HepG2 (cell line): ENCODE data around the gene CAPN10. TPM values are rescaled to one million over a fixed set of nuclear protein-coding genes. Genes with fewer than 3 reads are reported as not detected.

ENCODE experiments used
- AKAP8 ChIP-seq: sonication (generic); formaldehyde crosslinking; IDR thresholded peaks from 2 replicates; pipeline ENCODE4 v1.5.1; 2020; ENCODE audit warnings: mild to moderate bottlenecking, missing genetic modification reagents
- CBX2 ChIP-seq, 2 experiments: fragments of 200-600 bp in 1 of 2; sonication (generic); formaldehyde crosslinking in 1 of 2; IDR thresholded peaks; 2 replicates each; pipeline versions ENCODE4 v1.7.0 to v1.8.1; 2018 to 2022; ENCODE audit warnings: low read depth in 2 of 2, low read length in 1 of 2, mild to moderate bottlenecking in 1 of 2, missing genetic modification reagents in 1 of 2
- ELF3 ChIP-seq: IDR thresholded peaks from 2 replicates; pipeline ENCODE4 v1.6.1; 2016; ENCODE audit warnings: missing genetic modification reagents, missing compliant biosample characterization
- HDAC1 ChIP-seq: sonication (generic); formaldehyde crosslinking; IDR thresholded peaks from 2 replicates; pipeline ENCODE4 v1.5.1; 2020; ENCODE audit warnings: mild to moderate bottlenecking, missing genetic modification reagents
- ISL2 ChIP-seq: sonication (generic); formaldehyde crosslinking; IDR thresholded peaks from 2 replicates; pipeline ENCODE4 v1.5.0; 2020; ENCODE audit warnings: missing genetic modification reagents
- JARID2 ChIP-seq: sonication (generic); formaldehyde crosslinking; IDR thresholded peaks from 2 replicates; pipeline ENCODE4 v1.8.1; 2023; ENCODE audit warnings: missing genetic modification reagents, inconsistent platforms; ENCODE audit not compliant: insufficient replicate concordance
- JUN ChIP-seq: sonication (generic); formaldehyde crosslinking; IDR thresholded peaks from 2 replicates; pipeline ENCODE4 v1.4.0; 2020; ENCODE audit warnings: mild to moderate bottlenecking, missing genetic modification reagents
- MTF2 ChIP-seq: sonication (generic); formaldehyde crosslinking; IDR thresholded peaks from 2 replicates; pipeline ENCODE4 v1.5.0; 2020; ENCODE audit warnings: missing genetic modification reagents, borderline replicate concordance
- MXD4 ChIP-seq: IDR thresholded peaks from 2 replicates; pipeline ENCODE4 v1.6.1; 2016; ENCODE audit warnings: mild to moderate bottlenecking, missing biosample characterization, missing genetic modification reagents
- NFIC ChIP-seq: IDR thresholded peaks from 2 replicates; pipeline ENCODE4 v1.6.1; 2012; ENCODE audit warnings: mild to moderate bottlenecking, low read length, inconsistent platforms
- PHF21A ChIP-seq: sonication (generic); formaldehyde crosslinking; IDR thresholded peaks from 2 replicates; pipeline ENCODE4 v1.5.0; 2020; ENCODE audit warnings: mild to moderate bottlenecking, missing genetic modification reagents
- PHF5A ChIP-seq: IDR thresholded peaks from one replicate; pipeline ENCODE4 v1.6.1; 2018; ENCODE audit warnings: low read depth, missing genetic modification reagents; ENCODE audit not compliant: unreplicated experiment
- REL ChIP-seq: sonication (generic); formaldehyde crosslinking; conservative IDR thresholded peaks from 2 replicates; pipeline ENCODE4 v1.8.0; 2022; ENCODE audit warnings: mild to moderate bottlenecking, missing genetic modification reagents, moderate library complexity
- SPEN ChIP-seq: sonication (generic); formaldehyde crosslinking; IDR thresholded peaks from 2 replicates; pipeline ENCODE4 v1.5.1; 2020; ENCODE audit warnings: low read depth, mild to moderate bottlenecking, missing genetic modification reagents
- ZFP36L2 ChIP-seq: sonication (generic); formaldehyde crosslinking; IDR thresholded peaks from 2 replicates; pipeline ENCODE4 v1.4.0; 2020; ENCODE audit warnings: missing genetic modification reagents
- ZFP82 ChIP-seq: sonication (generic); formaldehyde crosslinking; IDR thresholded peaks from 2 replicates; pipeline ENCODE4 v1.5.1; 2020; ENCODE audit warnings: mild to moderate bottlenecking, missing genetic modification reagents, borderline replicate concordance
- ZIK1 ChIP-seq: sonication (generic); formaldehyde crosslinking; IDR thresholded peaks from 2 replicates; pipeline ENCODE4 v1.5.0; 2020; ENCODE audit warnings: mild to moderate bottlenecking, low read depth, missing genetic modification reagents, borderline replicate concordance
- ZNF331 ChIP-seq: sonication (generic); formaldehyde crosslinking; IDR thresholded peaks from 2 replicates; pipeline ENCODE4 v1.4.0; 2020; ENCODE audit warnings: missing genetic modification reagents
- ZNF33A ChIP-seq: sonication (generic); formaldehyde crosslinking; IDR thresholded peaks from 2 replicates; pipeline ENCODE4 v1.5.1; 2020; ENCODE audit warnings: missing genetic modification reagents, mild to moderate bottlenecking, moderate library complexity, borderline replicate concordance
- ZNF546 ChIP-seq: sonication (generic); formaldehyde crosslinking; conservative IDR thresholded peaks from 2 replicates; pipeline ENCODE4 v1.8.1; 2023; ENCODE audit warnings: mild to moderate bottlenecking, missing genetic modification reagents
- ZNF709 ChIP-seq: sonication (generic); formaldehyde crosslinking; IDR thresholded peaks from 2 replicates; pipeline ENCODE4 v1.5.0; 2020; ENCODE audit warnings: mild to moderate bottlenecking, missing genetic modification reagents
- ZNF772 ChIP-seq: sonication (generic); formaldehyde crosslinking; IDR thresholded peaks from 2 replicates; pipeline ENCODE4 v1.5.0; 2020; ENCODE audit warnings: mild to moderate bottlenecking, missing genetic modification reagents
- polyA plus RNA-seq, 8 experiments: library from polyadenylated mRNA; depleted of rRNA in 3 of 8; stranded (reverse) in 7 of 8; unstranded in 1 of 8; fragments of >200 nt; fragmentation: Illumina TruSeq in 4 of 8; extraction: Trizol in 4 of 8; gene quantifications; 2 replicates each; pipeline versions ENCODE4 v1.2.1 to v1.2.3, GENCODE V29; 2011 to 2016; ENCODE audit warnings: low read depth in 4 of 8, missing spikeins in 1 of 8, mixed read lengths in 1 of 8; ENCODE audit not compliant: insufficient read depth in 1 of 8
- total RNA-seq, 5 experiments: library from RNA; depleted of rRNA; stranded (reverse); fragments of >200 nt; fragmentation: Illumina TruSeq; extraction: Trizol; gene quantifications; 2 replicates each; pipeline ENCODE4 v1.2.3, GENCODE V29; 2016; ENCODE audit warnings: low read depth in 1 of 5
- TF ChIP-seq, protein P1 (sequence below): sonication (generic); formaldehyde crosslinking; IDR thresholded peaks from 2 replicates; pipeline ENCODE4 v1.4.0; 2020; ENCODE audit warnings: missing genetic modification reagents, borderline replicate concordance
- TF ChIP-seq, protein P2 (sequence below): sonication (generic); formaldehyde crosslinking; IDR thresholded peaks from 2 replicates; pipeline ENCODE4 v1.5.0; 2020; ENCODE audit warnings: missing genetic modification reagents
- TF ChIP-seq, protein P3 (sequence below): sonication (generic); formaldehyde crosslinking; IDR thresholded peaks from 2 replicates; pipeline ENCODE4 v1.4.0; 2020; ENCODE audit warnings: mild to moderate bottlenecking, low read depth, missing genetic modification reagents

Gene CAPN10
- total and polyA plus RNA-seq, 2 of the 13 experiments (the other 11 are each of a cell fraction or from before 2014, with no cell fraction given), result 27.6 to 32.4 TPM

DNA sequence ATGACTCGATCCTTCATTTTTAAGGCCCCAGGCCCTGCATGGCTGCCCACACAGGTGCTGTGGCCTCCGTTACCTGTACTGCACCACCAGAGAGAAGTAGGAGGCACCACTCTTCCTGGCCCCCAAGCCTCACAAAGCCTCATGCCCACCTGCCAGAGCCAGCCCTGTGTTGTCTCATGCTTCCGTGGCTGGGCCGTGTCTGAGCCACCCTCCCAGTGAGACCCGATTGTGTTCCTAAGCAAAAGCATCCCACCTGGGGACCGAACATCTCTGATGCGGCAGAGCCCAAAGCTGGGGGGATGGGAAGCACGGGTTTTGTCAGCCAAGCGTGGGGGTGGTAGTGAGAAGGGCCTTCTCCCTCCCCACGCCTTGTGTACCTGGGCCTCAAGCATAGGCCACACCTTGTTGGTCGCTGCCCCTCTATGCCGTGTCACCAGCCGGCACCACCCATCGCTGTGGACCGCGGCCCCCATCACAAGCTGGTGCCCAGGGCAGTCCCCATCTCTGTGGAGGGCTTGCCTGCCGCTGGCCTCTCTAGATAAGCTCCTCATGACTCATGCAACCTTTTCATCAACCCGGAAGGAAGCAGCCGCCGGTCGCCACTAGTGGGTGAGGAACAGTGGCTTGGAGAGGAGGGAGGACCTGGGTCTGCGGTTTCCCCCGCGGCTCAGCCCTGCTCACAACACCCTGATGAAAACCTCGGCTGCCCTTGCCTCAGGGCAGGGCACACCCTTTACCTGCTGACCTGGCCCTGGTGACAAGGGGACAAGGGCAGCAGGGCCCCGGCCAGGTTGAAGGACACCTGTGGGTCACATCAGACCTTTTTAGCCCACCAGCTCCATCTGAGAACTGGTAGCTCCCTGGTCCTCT, 21.0 kb upstream of the CAPN10 start (continued):
- no peak for TF ChIP-seq PHF5A (CRISPR knock-in tag)
- no peak for TF ChIP-seq ZIK1 (CRISPR knock-in tag)
- TF ChIP-seq AKAP8 (CRISPR knock-in tag), result peak; percentile 81; the same call in 1 of the 2 replicates
- no peak for TF ChIP-seq CBX2 (IDR thresholded peaks at IDR 0.05; ENCODE audit: low read depth, low read length)
- no peak for TF ChIP-seq CBX2 (CRISPR knock-in tag; IDR thresholded peaks at IDR 0.05; ENCODE audit: low read depth)
- TF ChIP-seq ELF3 (CRISPR knock-in tag), result peak; percentile 99
- no peak for TF ChIP-seq REL (CRISPR knock-in tag)
- TF ChIP-seq, protein P1, sequence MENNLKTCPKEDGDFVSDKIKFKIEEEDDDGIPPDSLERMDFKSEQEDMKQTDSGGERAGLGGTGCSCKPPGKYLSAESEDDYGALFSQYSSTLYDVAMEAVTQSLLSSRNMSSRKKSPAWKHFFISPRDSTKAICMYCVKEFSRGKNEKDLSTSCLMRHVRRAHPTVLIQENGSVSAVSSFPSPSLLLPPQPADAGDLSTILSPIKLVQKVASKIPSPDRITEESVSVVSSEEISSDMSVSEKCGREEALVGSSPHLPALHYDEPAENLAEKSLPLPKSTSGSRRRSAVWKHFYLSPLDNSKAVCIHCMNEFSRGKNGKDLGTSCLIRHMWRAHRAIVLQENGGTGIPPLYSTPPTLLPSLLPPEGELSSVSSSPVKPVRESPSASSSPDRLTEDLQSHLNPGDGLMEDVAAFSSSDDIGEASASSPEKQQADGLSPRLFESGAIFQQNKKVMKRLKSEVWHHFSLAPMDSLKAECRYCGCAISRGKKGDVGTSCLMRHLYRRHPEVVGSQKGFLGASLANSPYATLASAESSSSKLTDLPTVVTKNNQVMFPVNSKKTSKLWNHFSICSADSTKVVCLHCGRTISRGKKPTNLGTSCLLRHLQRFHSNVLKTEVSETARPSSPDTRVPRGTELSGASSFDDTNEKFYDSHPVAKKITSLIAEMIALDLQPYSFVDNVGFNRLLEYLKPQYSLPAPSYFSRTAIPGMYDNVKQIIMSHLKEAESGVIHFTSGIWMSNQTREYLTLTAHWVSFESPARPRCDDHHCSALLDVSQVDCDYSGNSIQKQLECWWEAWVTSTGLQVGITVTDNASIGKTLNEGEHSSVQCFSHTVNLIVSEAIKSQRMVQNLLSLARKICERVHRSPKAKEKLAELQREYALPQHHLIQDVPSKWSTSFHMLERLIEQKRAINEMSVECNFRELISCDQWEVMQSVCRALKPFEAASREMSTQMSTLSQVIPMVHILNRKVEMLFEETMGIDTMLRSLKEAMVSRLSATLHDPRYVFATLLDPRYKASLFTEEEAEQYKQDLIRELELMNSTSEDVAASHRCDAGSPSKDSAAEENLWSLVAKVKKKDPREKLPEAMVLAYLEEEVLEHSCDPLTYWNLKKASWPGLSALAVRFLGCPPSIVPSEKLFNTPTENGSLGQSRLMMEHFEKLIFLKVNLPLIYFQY (CRISPR knock-in tag), result 0 out of 2 replicates have a peak, but pooled peaks have one; percentile 18
- TF ChIP-seq HDAC1 (CRISPR knock-in tag), result peak; percentile 45
- no peak for TF ChIP-seq ZFP36L2
- TF ChIP-seq, protein P2, sequence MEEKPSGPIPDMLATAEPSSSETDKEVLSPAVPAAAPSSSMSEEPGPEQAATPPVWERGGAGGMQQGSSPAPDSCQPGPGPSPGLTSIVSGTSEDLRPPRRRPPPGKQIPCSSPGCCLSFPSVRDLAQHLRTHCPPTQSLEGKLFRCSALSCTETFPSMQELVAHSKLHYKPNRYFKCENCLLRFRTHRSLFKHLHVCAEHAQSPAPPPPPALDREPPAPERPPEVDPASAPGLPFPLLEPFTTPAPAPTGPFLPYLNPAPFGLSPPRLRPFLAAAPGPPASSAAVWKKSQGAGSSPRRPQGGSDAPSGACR (CRISPR knock-in tag), result peak; percentile 82
- TF ChIP-seq JARID2 (CRISPR knock-in tag), result no peak
- TF ChIP-seq, protein P3, sequence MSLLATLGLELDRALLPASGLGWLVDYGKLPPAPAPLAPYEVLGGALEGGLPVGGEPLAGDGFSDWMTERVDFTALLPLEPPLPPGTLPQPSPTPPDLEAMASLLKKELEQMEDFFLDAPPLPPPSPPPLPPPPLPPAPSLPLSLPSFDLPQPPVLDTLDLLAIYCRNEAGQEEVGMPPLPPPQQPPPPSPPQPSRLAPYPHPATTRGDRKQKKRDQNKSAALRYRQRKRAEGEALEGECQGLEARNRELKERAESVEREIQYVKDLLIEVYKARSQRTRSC, result no peak
- TF ChIP-seq ZNF772, result peak; percentile 89
- TF ChIP-seq ZNF546 (CRISPR knock-in tag), result 0 out of 2 replicates have a peak, but pooled peaks have one; percentile 40
- no peak for TF ChIP-seq SPEN
- no peak for TF ChIP-seq ZFP82 (CRISPR knock-in tag)
- peak; percentile 86 for TF ChIP-seq JUN (CRISPR knock-in tag)
- TF ChIP-seq ISL2 (CRISPR knock-in tag), result peak; percentile 15; the same call in 1 of the 2 replicates
- peak; percentile 68; the same call in 1 of the 2 replicates for TF ChIP-seq MXD4 (CRISPR knock-in tag)
- TF ChIP-seq ZNF331 (CRISPR knock-in tag), result no peak; the same call in 1 of the 2 replicates
- TF ChIP-seq PHF21A, result peak; percentile 32; the same call in 1 of the 2 replicates
- TF ChIP-seq ZNF33A (CRISPR knock-in tag), result no peak
- TF ChIP-seq MTF2 (CRISPR knock-in tag), result peak; percentile 51; the same call in 1 of the 2 replicates
- no peak for TF ChIP-seq NFIC
- 0 out of 2 replicates have a peak, but pooled peaks have one; percentile 55 for TF ChIP-seq ZNF709 (CRISPR knock-in tag)
